Measurements from ENCODE around the gene GRIN3A.

GRIN3A gene

GRCh38 chr9:101543098-101543735 is 195.2 kb downstream of the GRIN3A start:
- Histone ChIP-seq H3K4me3 (ENCODE audit: low read length) (no peak overlapping the region), H3K27me3 (ENCODE audit: insufficient read depth, low read length) (no peaks in the 10 kb centered on the region), H2AFZ (ENCODE audit: low read depth, low read length) (no peak overlapping the region), H3K9me3 (ENCODE audit: low read length) (no peaks in the 10 kb centered on the region), H3K4me1 (ENCODE audit: insufficient read depth, low read length) (no peaks in the 10 kb centered on the region), H3K36me3 (ENCODE audit: insufficient read depth, low read length) (peaks cover 73% of the 10 kb centered on the region)

- Histone ChIP-seq H3K36me3 (ENCODE audit: insufficient read depth, low read length) (peaks cover 70% of the 10 kb centered on the region), H3K4me3 (ENCODE audit: low read length) (no peak overlapping the region), H3K9me3 (ENCODE audit: low read length) (no peaks in the 10 kb centered on the region), H3K27me3 (ENCODE audit: insufficient read depth, low read length) (no peaks in the 10 kb centered on the region), H2AFZ (ENCODE audit: low read depth, low read length) (no peak overlapping the region), H3K4me1 (ENCODE audit: insufficient read depth, low read length) (peaks cover 5% of the 10 kb centered on the region)
Observed at GRCh38 chr9:101540069-101540468, 198.4 kb downstream of the GRIN3A start.

- no peak overlapping the region for H3K4me3 ChIP-seq (ENCODE audit: low read length)
- peaks cover 53% of the 10 kb centered on the region for H3K36me3 ChIP-seq (ENCODE audit: insufficient read depth, low read length)
- H2AFZ ChIP-seq (ENCODE audit: low read depth, low read length): no peak overlapping the region
- H3K4me1 ChIP-seq (ENCODE audit: insufficient read depth, low read length): peaks cover 12% of the 10 kb centered on the region
- H3K9me3 ChIP-seq (ENCODE audit: low read length): no peaks in the 10 kb centered on the region
- H3K27me3 ChIP-seq (ENCODE audit: insufficient read depth, low read length): no peaks in the 10 kb centered on the region
Observed at GRCh38 chr9:101536938-101537337, 201.5 kb downstream of the GRIN3A start.

GRCh38 chr9:101536351-101536750 is 202.1 kb downstream of the GRIN3A start:
- H3K36me3 ChIP-seq (ENCODE audit: insufficient read depth, low read length): peaks cover 49% of the 10 kb centered on the region
- H3K4me3 ChIP-seq (ENCODE audit: low read length): no peak overlapping the region

GRCh38 chr9:101533334-101534204 is 204.9 kb downstream of the GRIN3A start, which contains the start of gene RNF20:
TSS of gene RNF20 (plus strand) at chr9:101533853. CDS start at chr9:101535424, 1,571 bp downstream.
- Histone ChIP-seq H3K27me3 (ENCODE audit: insufficient read depth, low read length) (peaks cover 3% of the 10 kb centered on the region), H3K36me3 (ENCODE audit: insufficient read depth, low read length) (peaks cover 26% of the 10 kb centered on the region), H3K9me3 (ENCODE audit: low read length) (no peaks in the 10 kb centered on the region), H3K4me3 (ENCODE audit: low read length) (peak within 1 kb of the TSS; percentile 94), H3K4me1 (ENCODE audit: insufficient read depth, low read length) (peaks cover 12% of the 10 kb centered on the region), H2AFZ (ENCODE audit: low read depth, low read length) (peak within 1 kb of the TSS; percentile 98)

More at GRCh38 chr9:101536351-101536750, 202.1 kb downstream of the GRIN3A start:
- H3K27me3 ChIP-seq (ENCODE audit: insufficient read depth, low read length): no peaks in the 10 kb centered on the region
- no peaks in the 10 kb centered on the region for H3K9me3 ChIP-seq (ENCODE audit: low read length)
- peaks cover 12% of the 10 kb centered on the region for H3K4me1 ChIP-seq (ENCODE audit: insufficient read depth, low read length)
- H2AFZ ChIP-seq (ENCODE audit: low read depth, low read length): no peak overlapping the region

GRCh38 chr9:101530076-101530711 is 208.3 kb downstream of the GRIN3A start:
- Histone ChIP-seq H3K27me3 (ENCODE audit: insufficient read depth, low read length) (peaks cover 3% of the 10 kb centered on the region), H2AFZ (ENCODE audit: low read depth, low read length) (no peak overlapping the region), H3K36me3 (ENCODE audit: insufficient read depth, low read length) (no peaks in the 10 kb centered on the region)

GRCh38 chr9:101528015-101528414 is 210.4 kb downstream of the GRIN3A start:
- H3K4me1 ChIP-seq (ENCODE audit: insufficient read depth, low read length): peaks cover 1% of the 10 kb centered on the region
- H2AFZ ChIP-seq (ENCODE audit: low read depth, low read length): no peak overlapping the region
- H3K27me3 ChIP-seq (ENCODE audit: insufficient read depth, low read length): peaks cover 3% of the 10 kb centered on the region
- H3K36me3 ChIP-seq (ENCODE audit: insufficient read depth, low read length): no peaks in the 10 kb centered on the region
- H3K9me3 ChIP-seq (ENCODE audit: low read length): no peaks in the 10 kb centered on the region
- no peak overlapping the region for H3K4me3 ChIP-seq (ENCODE audit: low read length)

More at GRCh38 chr9:101530076-101530711, 208.3 kb downstream of the GRIN3A start:
- Histone ChIP-seq H3K4me1 (ENCODE audit: insufficient read depth, low read length) (peaks cover 8% of the 10 kb centered on the region), H3K4me3 (ENCODE audit: low read length) (no peak overlapping the region), H3K9me3 (ENCODE audit: low read length) (no peaks in the 10 kb centered on the region)

GRCh38 chr9:101527066-101527465 is 211.4 kb downstream of the GRIN3A start:
- Histone ChIP-seq H3K4me3 (ENCODE audit: low read length) (no peak overlapping the region), H3K36me3 (ENCODE audit: insufficient read depth, low read length) (no peaks in the 10 kb centered on the region), H2AFZ (ENCODE audit: low read depth, low read length) (no peak overlapping the region), H3K4me1 (ENCODE audit: insufficient read depth, low read length) (no peaks in the 10 kb centered on the region), H3K9me3 (ENCODE audit: low read length) (no peaks in the 10 kb centered on the region), H3K27me3 (ENCODE audit: insufficient read depth, low read length) (peaks cover 3% of the 10 kb centered on the region)

GRCh38 chr9:101524371-101524770 is 214.1 kb downstream of the GRIN3A start:
- Histone ChIP-seq H2AFZ (ENCODE audit: low read depth, low read length) (no peak overlapping the region), H3K4me3 (ENCODE audit: low read length) (no peak overlapping the region), H3K9me3 (ENCODE audit: low read length) (no peaks in the 10 kb centered on the region), H3K27me3 (ENCODE audit: insufficient read depth, low read length) (peaks cover under 1% of the 10 kb centered on the region), H3K4me1 (ENCODE audit: insufficient read depth, low read length) (no peaks in the 10 kb centered on the region), H3K36me3 (ENCODE audit: insufficient read depth, low read length) (no peaks in the 10 kb centered on the region)
